Glutamatergic neuron (in vitro differentiated cells): Measurements from ENCODE around the gene ANXA6. TPM values are rescaled to one million over a fixed set of nuclear protein-coding genes. Genes with fewer than 3 reads are reported as not detected.

Experiments used
- DNase-seq: peaks from one replicate; pipeline ENCODE4 v3.0.0; 2022
- H3K27ac Mint-ChIP-seq: one replicate; pipeline ENCODE4 v1.8.0; 2020; ENCODE audit warnings: mild to moderate bottlenecking, mixed read lengths, inconsistent platforms; ENCODE audit not compliant: unreplicated experiment
- H3K27me3 Mint-ChIP-seq: one replicate; pipeline ENCODE4 v1.8.0; 2020; ENCODE audit warnings: mild to moderate bottlenecking, moderate library complexity, mixed read lengths, inconsistent platforms; ENCODE audit not compliant: unreplicated experiment
- H3K36me3 Mint-ChIP-seq: one replicate; pipeline ENCODE4 v1.8.0; 2020; ENCODE audit warnings: mild to moderate bottlenecking, mixed read lengths, inconsistent platforms; ENCODE audit not compliant: unreplicated experiment
- H3K4me1 Mint-ChIP-seq: one replicate; pipeline ENCODE4 v1.8.0; 2020; ENCODE audit warnings: mild to moderate bottlenecking, low read depth, mixed read lengths, inconsistent platforms; ENCODE audit not compliant: unreplicated experiment
- H3K4me3 Mint-ChIP-seq: one replicate; pipeline ENCODE4 v1.8.0; 2020; ENCODE audit warnings: mild to moderate bottlenecking, mixed read lengths, inconsistent platforms; ENCODE audit not compliant: unreplicated experiment
- H3K9me3 Mint-ChIP-seq: one replicate; pipeline ENCODE4 v1.8.0; 2020; ENCODE audit warnings: mild to moderate bottlenecking, moderate library complexity, mixed read lengths, inconsistent platforms; ENCODE audit not compliant: unreplicated experiment
- total RNA-seq: library from RNA; stranded (reverse); fragmentation: NEBNext Ultra II Directional; extraction: Animal tissue kit (Norgen Biotek cat#: 25700); gene quantifications from one replicate; pipeline ENCODE4 v1.2.1, GENCODE V29; 2021; ENCODE audit not compliant: unreplicated experiment
- TF ChIP-seq, protein P1 (sequence below): fragments of 200-600 bp; sonication (generic); IDR thresholded peaks from one replicate; pipeline ENCODE4 v1.5.0; 2021; ENCODE audit not compliant: partially characterized antibody, unreplicated experiment

The ANXA6 gene
- total RNA-seq, 1 donor from 2014 or later = 143 TPM

DNA sequence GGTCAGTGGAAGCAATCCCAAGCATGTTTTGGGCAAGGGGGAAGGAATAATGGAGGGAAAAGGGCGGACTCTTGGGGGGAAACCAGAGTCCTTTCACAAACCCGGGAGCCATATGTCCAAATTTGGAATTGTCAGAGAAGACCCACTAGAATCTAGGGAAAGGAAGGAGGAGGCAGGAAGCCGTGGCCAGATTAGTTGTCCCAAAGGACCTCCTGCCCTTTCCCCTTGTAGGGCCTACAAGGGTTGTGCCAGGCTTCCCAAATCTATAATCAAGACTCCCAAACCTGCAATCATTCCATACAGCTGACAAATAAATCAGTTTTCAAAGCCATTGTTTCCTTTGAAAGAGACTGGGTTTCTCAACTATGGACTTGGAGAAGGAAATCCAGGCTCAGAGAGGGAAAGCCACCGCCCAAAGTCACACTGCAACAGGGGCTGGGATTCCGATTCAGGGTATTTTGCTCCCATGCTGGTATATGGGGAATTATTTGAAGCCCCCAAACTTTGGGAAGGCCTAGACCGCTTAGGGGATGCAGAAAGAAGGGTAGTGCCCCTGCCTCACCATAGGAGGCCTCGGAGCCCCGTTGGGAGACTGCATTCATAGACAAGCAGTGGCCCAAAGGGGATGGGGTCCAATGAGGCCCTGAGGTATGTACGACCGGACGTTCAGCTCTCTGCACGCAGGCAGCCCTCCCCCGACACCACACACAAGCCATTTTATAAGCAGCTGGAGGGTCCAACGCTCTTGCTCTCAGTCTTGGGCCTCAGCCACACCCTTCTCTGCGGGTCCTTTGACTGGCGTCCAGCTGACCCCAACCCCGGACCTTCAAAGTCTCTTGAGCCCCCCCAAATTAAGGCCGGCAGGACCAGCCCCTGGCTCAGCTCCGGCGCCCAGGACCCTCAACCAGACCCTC is 815 bp downstream of the ANXA6 start:
- H3K36me3 Mint-ChIP-seq = no peaks in the 10 kb centered on the region

DNA sequence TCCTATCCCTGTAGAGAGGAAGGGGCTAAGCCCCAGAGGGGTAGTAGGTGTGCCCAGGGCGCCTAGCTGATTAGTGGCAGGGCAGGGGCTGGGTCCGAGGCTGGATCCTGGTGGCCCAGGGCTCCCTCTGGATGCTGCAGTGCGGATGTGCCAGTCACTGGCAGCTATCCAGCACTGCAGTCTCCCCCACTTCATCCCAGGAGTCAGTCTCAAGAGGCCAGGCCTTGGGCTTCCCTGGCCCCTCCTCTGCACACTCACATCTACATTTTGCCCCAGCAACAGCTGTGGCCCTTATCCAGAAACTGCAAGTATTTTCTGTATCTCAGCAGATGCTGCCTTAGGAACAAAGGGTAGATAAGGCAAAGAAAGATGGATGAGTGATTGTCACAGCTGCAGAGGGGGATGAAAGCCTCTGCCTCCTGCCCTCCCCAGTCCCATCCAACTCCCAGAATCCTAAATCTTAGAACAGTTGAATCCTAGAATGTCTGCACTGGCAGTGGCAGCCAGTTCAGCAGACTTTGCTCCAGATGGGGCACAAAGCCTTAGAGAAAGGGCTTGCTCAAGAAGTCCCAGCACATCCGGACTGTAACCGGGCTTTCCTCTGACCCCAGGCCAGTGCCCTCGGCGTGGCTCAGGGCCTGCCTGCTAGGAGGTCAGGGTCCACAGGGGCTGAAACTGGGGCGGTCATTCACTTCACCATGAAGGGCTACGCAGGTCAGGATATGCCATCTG is 1.6 kb downstream of the ANXA6 start:
- Mint-ChIP-seq H3K27ac (peak overlapping the region; percentile 97), H3K36me3 (no peaks in the 10 kb centered on the region), H3K27me3 (peaks cover 5% of the 10 kb centered on the region), H3K4me3 (peak overlapping the region; percentile 95), H3K4me1 (peaks cover 35% of the 10 kb centered on the region), H3K9me3 (peaks cover 8% of the 10 kb centered on the region)
- peak; percentile 54 for DNase-seq
- TF ChIP-seq, protein P1, sequence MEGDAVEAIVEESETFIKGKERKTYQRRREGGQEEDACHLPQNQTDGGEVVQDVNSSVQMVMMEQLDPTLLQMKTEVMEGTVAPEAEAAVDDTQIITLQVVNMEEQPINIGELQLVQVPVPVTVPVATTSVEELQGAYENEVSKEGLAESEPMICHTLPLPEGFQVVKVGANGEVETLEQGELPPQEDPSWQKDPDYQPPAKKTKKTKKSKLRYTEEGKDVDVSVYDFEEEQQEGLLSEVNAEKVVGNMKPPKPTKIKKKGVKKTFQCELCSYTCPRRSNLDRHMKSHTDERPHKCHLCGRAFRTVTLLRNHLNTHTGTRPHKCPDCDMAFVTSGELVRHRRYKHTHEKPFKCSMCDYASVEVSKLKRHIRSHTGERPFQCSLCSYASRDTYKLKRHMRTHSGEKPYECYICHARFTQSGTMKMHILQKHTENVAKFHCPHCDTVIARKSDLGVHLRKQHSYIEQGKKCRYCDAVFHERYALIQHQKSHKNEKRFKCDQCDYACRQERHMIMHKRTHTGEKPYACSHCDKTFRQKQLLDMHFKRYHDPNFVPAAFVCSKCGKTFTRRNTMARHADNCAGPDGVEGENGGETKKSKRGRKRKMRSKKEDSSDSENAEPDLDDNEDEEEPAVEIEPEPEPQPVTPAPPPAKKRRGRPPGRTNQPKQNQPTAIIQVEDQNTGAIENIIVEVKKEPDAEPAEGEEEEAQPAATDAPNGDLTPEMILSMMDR = no peak

More for the DNA sequence above, 815 bp downstream of the ANXA6 start:
- Mint-ChIP-seq H3K4me3 (peak overlapping the region; percentile 95), H3K4me1 (peaks cover 26% of the 10 kb centered on the region), H3K27me3 (peaks cover 5% of the 10 kb centered on the region), H3K27ac (peak overlapping the region; percentile 97), H3K9me3 (peaks cover 8% of the 10 kb centered on the region)
- DNase-seq = peak; percentile 42
- TF ChIP-seq, protein P1 = no peak

DNA sequence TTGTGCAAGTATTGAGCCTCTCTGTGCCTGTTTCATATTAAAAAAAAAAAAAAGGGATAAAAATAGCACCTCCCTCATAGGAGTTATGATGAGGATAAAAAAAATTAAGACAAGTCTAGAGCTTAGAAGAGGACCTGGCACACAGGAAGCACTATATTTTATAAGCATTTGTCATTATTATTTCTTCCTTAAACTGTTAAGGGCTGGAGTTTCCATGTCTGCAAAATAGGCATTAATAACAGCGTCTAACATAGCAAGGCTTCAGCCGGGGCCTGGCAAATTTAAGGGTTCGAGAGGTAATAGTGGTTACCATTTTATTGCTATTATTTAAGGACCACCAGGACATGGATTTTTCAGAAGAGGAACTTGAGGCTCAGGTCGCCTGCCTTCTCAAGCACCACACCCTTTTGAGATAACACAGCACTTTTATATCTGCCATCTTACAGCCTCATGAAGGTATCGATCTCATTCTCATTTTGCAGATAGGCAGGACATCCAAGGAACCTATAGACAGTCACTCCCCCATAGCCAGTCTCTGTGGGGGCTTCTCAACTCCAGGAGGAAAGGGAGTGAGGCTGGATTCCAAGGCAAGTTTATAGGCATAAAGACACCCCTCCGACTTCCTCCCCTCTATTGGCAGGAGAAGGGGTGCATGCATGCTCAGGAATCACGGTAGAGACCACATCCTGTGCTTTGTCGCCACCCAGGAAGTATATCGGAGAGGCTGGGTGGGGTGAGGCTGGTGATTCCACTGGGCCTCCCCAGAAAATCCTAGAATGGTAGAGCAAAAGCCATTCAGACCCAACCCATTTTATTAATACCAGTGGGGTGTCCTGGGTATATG is 2.4 kb downstream of the ANXA6 start:
- no peaks in the 10 kb centered on the region for H3K36me3 Mint-ChIP-seq
- H3K4me1 Mint-ChIP-seq = peaks cover 42% of the 10 kb centered on the region
- H3K4me3 Mint-ChIP-seq = peak overlapping the region; percentile 95
- peaks cover 2% of the 10 kb centered on the region for H3K27me3 Mint-ChIP-seq
- H3K9me3 Mint-ChIP-seq = peaks cover 8% of the 10 kb centered on the region
- TF ChIP-seq, protein P1 = no peak
- no peak overlapping the region for H3K27ac Mint-ChIP-seq
- DNase-seq = no peak

DNA sequence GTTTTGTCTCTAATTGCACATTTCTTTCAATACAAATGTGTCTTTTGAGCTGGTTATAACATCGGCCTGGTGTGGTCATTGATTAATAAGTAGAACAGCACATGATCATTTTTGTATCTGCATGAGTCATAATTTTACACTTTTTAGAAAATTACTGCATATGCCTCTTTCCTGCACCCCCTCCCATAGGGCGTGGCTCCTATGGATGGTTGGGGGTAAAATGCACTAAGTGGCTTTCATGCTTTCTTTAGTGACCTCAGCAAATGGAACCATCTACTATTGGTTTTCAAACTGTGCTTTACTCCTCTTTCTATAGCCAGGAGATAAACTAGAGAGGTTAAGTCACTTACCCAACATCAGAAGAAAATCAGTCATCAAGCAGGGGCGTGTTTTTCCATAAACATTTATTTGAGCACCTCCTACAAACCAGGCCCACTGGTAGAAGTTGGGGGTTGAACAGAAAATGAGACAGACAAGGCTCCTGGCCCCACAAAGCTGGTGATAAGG is 3.8 kb downstream of the ANXA6 start:
- H3K27ac Mint-ChIP-seq = no peak overlapping the region
- peaks cover 3% of the 10 kb centered on the region for H3K27me3 Mint-ChIP-seq
- no peak overlapping the region for H3K4me3 Mint-ChIP-seq
- H3K36me3 Mint-ChIP-seq = no peaks in the 10 kb centered on the region
- peaks cover 8% of the 10 kb centered on the region for H3K9me3 Mint-ChIP-seq
- peaks cover 41% of the 10 kb centered on the region for H3K4me1 Mint-ChIP-seq
- DNase-seq = no peak
- TF ChIP-seq, protein P1 = no peak
